ENCODE data around the gene RGS11.
A peak's percentile ranks its signal among the peaks of the same experiment; 100 is the strongest.

The RGS11 gene

GRCh38 chr16:286491-287297, 10.9 kb upstream of the RGS11 start:
- H3K27ac ChIP-seq (ENCODE audit: low read length), result no peak overlapping the region
- no peaks in the 10 kb centered on the region for H3K4me1 ChIP-seq (ENCODE audit: control insufficient read depth, insufficient read depth, low read length)
- no peaks in the 10 kb centered on the region for H3K9me3 ChIP-seq (ENCODE audit: control insufficient read depth, insufficient read depth, low read length)
- H3K27me3 ChIP-seq (ENCODE audit: control insufficient read depth, insufficient read depth, low read length), result no peaks in the 10 kb centered on the region
- H3K36me3 ChIP-seq (ENCODE audit: control insufficient read depth, insufficient read depth, low read length), result peaks cover 22% of the 10 kb centered on the region
- DNase-seq (ENCODE audit: low read depth, low spot score), result no peak
- H3K4me3 ChIP-seq (ENCODE audit: low read length), result no peak overlapping the region
- no CpG with 5 or more reads among the region's 22 CpGs for WGBS (ENCODE audit: insufficient coverage, insufficient read length)

- Histone ChIP-seq H3K9me3 (ENCODE audit: control insufficient read depth, insufficient read depth, low read length) (no peaks in the 10 kb centered on the region), H3K4me3 (ENCODE audit: low read length) (no peak overlapping the region; the same call in 1 of the 2 replicates), H3K36me3 (ENCODE audit: control insufficient read depth, insufficient read depth, low read length) (peaks cover 11% of the 10 kb centered on the region), H3K4me1 (ENCODE audit: control insufficient read depth, insufficient read depth, low read length) (no peaks in the 10 kb centered on the region; the same call in 1 of the 2 replicates), H3K27ac (ENCODE audit: low read length) (no peak overlapping the region), H3K27me3 (ENCODE audit: control insufficient read depth, insufficient read depth, low read length) (peaks cover 6% of the 10 kb centered on the region; the same call in 1 of the 2 replicates)
- WGBS (ENCODE audit: insufficient coverage, insufficient read length), result no CpG with 5 or more reads among the region's 48 CpGs
- DNase-seq (ENCODE audit: low read depth, low spot score), result no peak
Measured at GRCh38 chr16:285146-286055, 9.7 kb upstream of the RGS11 start.

DNA sequence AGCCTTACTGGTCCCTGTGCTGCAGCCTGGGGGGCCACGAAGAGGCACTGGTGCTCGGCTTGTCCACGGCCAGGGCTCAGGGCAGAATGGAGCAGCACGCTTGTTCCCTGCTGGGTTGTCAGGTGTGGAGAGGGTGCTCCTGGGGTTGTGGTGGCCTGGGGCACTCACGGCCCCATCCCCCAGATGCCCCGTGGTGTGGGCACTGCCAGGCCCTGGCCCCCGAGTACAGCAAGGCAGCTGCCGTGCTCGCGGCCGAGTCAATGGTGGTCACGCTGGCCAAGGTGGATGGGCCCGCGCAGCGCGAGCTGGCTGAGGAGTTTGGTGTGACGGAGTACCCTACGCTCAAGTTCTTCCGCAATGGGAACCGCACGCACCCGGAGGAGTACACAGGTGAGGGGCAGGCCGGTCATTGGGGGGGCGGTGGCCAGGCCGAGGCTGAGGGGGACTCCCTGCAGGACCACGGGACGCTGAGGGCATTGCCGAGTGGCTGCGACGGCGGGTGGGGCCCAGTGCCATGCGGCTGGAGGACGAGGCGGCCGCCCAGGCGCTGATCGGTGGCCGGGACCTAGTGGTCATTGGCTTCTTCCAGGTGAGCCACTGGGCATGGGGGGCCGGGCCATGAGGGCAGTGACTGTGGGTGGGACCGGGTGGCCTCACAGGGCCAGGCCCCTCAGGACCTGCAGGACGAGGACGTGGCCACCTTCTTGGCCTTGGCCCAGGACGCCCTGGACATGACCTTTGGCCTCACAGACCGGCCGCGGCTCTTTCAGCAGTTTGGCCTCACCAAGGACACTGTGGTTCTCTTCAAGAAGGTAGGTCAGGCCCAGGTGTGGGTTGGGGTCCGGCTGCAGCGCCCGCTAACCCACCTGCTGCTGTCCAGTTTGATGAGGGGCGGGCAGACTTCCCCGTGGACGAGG, 8.7 kb upstream of the RGS11 start:
- no peak for DNase-seq (ENCODE audit: low read depth, low spot score)
- no peaks in the 10 kb centered on the region for H3K9me3 ChIP-seq (ENCODE audit: control insufficient read depth, insufficient read depth, low read length)
- no peaks in the 10 kb centered on the region; the same call in 1 of the 2 replicates for H3K4me1 ChIP-seq (ENCODE audit: control insufficient read depth, insufficient read depth, low read length)
- peaks cover 11% of the 10 kb centered on the region for H3K36me3 ChIP-seq (ENCODE audit: control insufficient read depth, insufficient read depth, low read length)
- peaks cover 6% of the 10 kb centered on the region; the same call in 1 of the 2 replicates for H3K27me3 ChIP-seq (ENCODE audit: control insufficient read depth, insufficient read depth, low read length)
- no peak overlapping the region for H3K27ac ChIP-seq (ENCODE audit: low read length)
- no CpG with 5 or more reads among the region's 52 CpGs for WGBS (ENCODE audit: insufficient coverage, insufficient read length)
- H3K4me3 ChIP-seq (ENCODE audit: low read length), result no peak overlapping the region

GRCh38 chr16:283033-283805, 7.5 kb upstream of the RGS11 start, which contains the start of gene PDIA2:
TSS of gene PDIA2 (plus strand) at chr16:283164. CDS start at chr16:283170, 6 bp downstream.
- Histone ChIP-seq H3K27me3 (ENCODE audit: control insufficient read depth, insufficient read depth, low read length) (peaks cover 8% of the 10 kb centered on the region; the same call in 1 of the 2 replicates), H3K4me3 (ENCODE audit: low read length) (no peak within 1 kb of the TSS), H3K27ac (ENCODE audit: low read length) (no peak within 1 kb of the TSS), H3K9me3 (ENCODE audit: control insufficient read depth, insufficient read depth, low read length) (no peaks in the 10 kb centered on the region), H3K36me3 (ENCODE audit: control insufficient read depth, insufficient read depth, low read length) (peaks cover 7% of the 10 kb centered on the region; the same call in 1 of the 2 replicates), H3K4me1 (ENCODE audit: control insufficient read depth, insufficient read depth, low read length) (no peaks in the 10 kb centered on the region; the same call in 1 of the 2 replicates)
- no CpG with 5 or more reads among the region's 25 CpGs for WGBS (ENCODE audit: insufficient coverage, insufficient read length)
- no peak for DNase-seq (ENCODE audit: low read depth, low spot score)

DNA sequence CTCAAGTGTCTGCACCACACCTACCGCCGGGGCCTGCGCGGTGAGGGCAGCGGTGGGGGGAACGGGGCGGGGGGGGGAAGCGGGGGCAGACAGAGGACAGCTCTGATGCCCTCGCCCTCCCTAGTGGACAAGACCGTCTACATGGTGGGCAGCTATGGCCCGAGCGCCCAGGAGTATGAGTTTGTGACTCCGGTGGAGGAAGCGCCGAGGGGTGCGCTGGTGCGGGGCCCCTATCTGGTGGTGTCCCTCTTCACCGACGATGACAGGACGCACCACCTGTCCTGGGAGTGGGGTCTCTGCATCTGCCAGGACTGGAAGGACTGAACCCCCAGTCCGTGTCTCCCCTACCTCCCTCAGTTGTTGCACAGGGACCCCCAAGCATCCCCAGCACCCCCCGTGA, 6.7 kb upstream of the RGS11 start:
- no peak overlapping the region for H3K27ac ChIP-seq (ENCODE audit: low read length)
- H3K27me3 ChIP-seq (ENCODE audit: control insufficient read depth, insufficient read depth, low read length), result peaks cover 8% of the 10 kb centered on the region; the same call in 1 of the 2 replicates
- H3K36me3 ChIP-seq (ENCODE audit: control insufficient read depth, insufficient read depth, low read length), result peaks cover 3% of the 10 kb centered on the region; the same call in 1 of the 2 replicates
- no peak for DNase-seq (ENCODE audit: low read depth, low spot score)
- no peak overlapping the region for H3K4me3 ChIP-seq (ENCODE audit: low read length)
- no peaks in the 10 kb centered on the region; the same call in 1 of the 2 replicates for H3K4me1 ChIP-seq (ENCODE audit: control insufficient read depth, insufficient read depth, low read length)
- WGBS (ENCODE audit: insufficient coverage, insufficient read length), result no CpG with 5 or more reads among the region's 22 CpGs
- no peaks in the 10 kb centered on the region for H3K9me3 ChIP-seq (ENCODE audit: control insufficient read depth, insufficient read depth, low read length)

GRCh38 chr16:281660-282255, 6.0 kb upstream of the RGS11 start:
- Histone ChIP-seq H3K4me3 (ENCODE audit: low read length) (no peak overlapping the region), H3K27me3 (ENCODE audit: control insufficient read depth, insufficient read depth, low read length) (peaks cover 8% of the 10 kb centered on the region; the same call in 1 of the 2 replicates), H3K27ac (ENCODE audit: low read length) (no peak overlapping the region), H3K36me3 (ENCODE audit: control insufficient read depth, insufficient read depth, low read length) (peaks cover 3% of the 10 kb centered on the region; the same call in 1 of the 2 replicates), H3K9me3 (ENCODE audit: control insufficient read depth, insufficient read depth, low read length) (no peaks in the 10 kb centered on the region), H3K4me1 (ENCODE audit: control insufficient read depth, insufficient read depth, low read length) (no peaks in the 10 kb centered on the region; the same call in 1 of the 2 replicates)
- no peak for DNase-seq (ENCODE audit: low read depth, low spot score)
- no CpG with 5 or more reads among the region's 25 CpGs for WGBS (ENCODE audit: insufficient coverage, insufficient read length)

- Histone ChIP-seq H3K36me3 (ENCODE audit: control insufficient read depth, insufficient read depth, low read length) (no peaks in the 10 kb centered on the region; the same call in 1 of the 2 replicates), H3K27ac (ENCODE audit: low read length) (no peak overlapping the region), H3K4me1 (ENCODE audit: control insufficient read depth, insufficient read depth, low read length) (no peaks in the 10 kb centered on the region; the same call in 1 of the 2 replicates), H3K9me3 (ENCODE audit: control insufficient read depth, insufficient read depth, low read length) (no peaks in the 10 kb centered on the region), H3K4me3 (ENCODE audit: low read length) (peak overlapping the region; percentile 61; the same call in 1 of the 2 replicates), H3K27me3 (ENCODE audit: control insufficient read depth, insufficient read depth, low read length) (peaks cover 13% of the 10 kb centered on the region; the same call in 1 of the 2 replicates)
- DNase-seq (ENCODE audit: low read depth, low spot score), result no peak
- WGBS (ENCODE audit: insufficient coverage, insufficient read length), result no CpG with 5 or more reads among the region's 27 CpGs
Measured at GRCh38 chr16:280991-281659, 5.4 kb upstream of the RGS11 start.

DNA sequence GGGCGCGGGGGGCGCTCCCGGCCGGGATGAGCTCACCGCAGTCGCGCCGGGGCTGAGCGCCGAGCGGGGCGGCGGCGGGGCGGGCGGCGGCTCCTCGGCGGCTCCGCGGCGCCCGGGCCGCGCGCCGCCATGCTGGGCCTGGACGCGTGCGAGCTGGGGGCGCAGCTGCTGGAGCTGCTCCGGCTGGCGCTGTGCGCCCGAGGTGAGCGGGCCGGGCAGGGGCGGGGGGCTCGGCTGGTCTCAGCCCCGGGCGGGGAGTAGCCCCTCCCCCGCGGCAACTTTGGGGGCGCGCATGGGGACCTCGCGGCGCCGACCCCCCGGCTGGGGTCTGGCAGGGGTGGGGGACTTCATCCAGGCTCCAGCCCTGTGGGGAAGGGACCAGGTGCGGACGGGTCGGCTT, 4.8 kb upstream of the RGS11 start, which contains the start of gene ARHGDIG:
TSS of gene ARHGDIG (plus strand) at position 40 of the 400 bp plus-strand sequence. CDS start at position 130, 90 bp downstream.
- Histone ChIP-seq H3K9me3 (ENCODE audit: control insufficient read depth, insufficient read depth, low read length) (no peaks in the 10 kb centered on the region), H3K4me1 (ENCODE audit: control insufficient read depth, insufficient read depth, low read length) (no peaks in the 10 kb centered on the region; the same call in 1 of the 2 replicates), H3K36me3 (ENCODE audit: control insufficient read depth, insufficient read depth, low read length) (no peaks in the 10 kb centered on the region; the same call in 1 of the 2 replicates), H3K4me3 (ENCODE audit: low read length) (peak within 1 kb of the TSS; percentile 61; the same call in 1 of the 2 replicates), H3K27ac (ENCODE audit: low read length) (no peak within 1 kb of the TSS), H3K27me3 (ENCODE audit: control insufficient read depth, insufficient read depth, low read length) (peaks cover 15% of the 10 kb centered on the region; the same call in 1 of the 2 replicates)
- no CpG with 5 or more reads among the region's 54 CpGs for WGBS (ENCODE audit: insufficient coverage, insufficient read length)
- DNase-seq (ENCODE audit: low read depth, low spot score), result no peak
